ENCODE results near the gene CASP14. TPM values are rescaled to one million over a fixed set of nuclear protein-coding genes. Genes with fewer than 3 reads are reported as not detected.

Gene CASP14
- total RNA-seq, 2 experiments from 2014 or later, result not detected

GRCh38 chr19:15042826-15043225, 6.5 kb upstream of the CASP14 start:
- TF ChIP-seq CTCF (IDR thresholded peaks at IDR 0.05), result no peak
- ChIA-PET POLR2A (no interaction called here), CTCF (no interaction called here)
- no peaks in the 10 kb centered on the region for H3K36me3 ChIP-seq (ENCODE audit: insufficient read depth, low read length)
- peaks cover 38% of the 10 kb centered on the region for H3K27me3 Mint-ChIP-seq
- no peaks in the 10 kb centered on the region for H3K9me3 Mint-ChIP-seq
- H3K4me1 ChIP-seq (ENCODE audit: insufficient read depth, low read length), result no peaks in the 10 kb centered on the region
- H3K27me3 ChIP-seq (ENCODE audit: control insufficient read depth in 1 of 2, insufficient read depth in 2 of 2, low read length in 2 of 2), result peaks cover 15 to 31% of the 10 kb centered on the region in 2 experiments
- H3K9me3 ChIP-seq (ENCODE audit: control insufficient read depth in 1 of 2, insufficient read depth in 1 of 2, low read length in 2 of 2), result no peaks in the 10 kb centered on the region
- DNase-seq (peak in 1 of 14 experiments; percentile 3), ATAC-seq (ENCODE audit: poor library complexity) (no peak)
- H3K4me3 Mint-ChIP-seq, result no peak overlapping the region
- H3K27ac Mint-ChIP-seq, result no peak overlapping the region
- H3K27ac ChIP-seq (ENCODE audit: low read depth in 1 of 2, low read length in 2 of 2), result no peak overlapping the region
- H3K4me3 ChIP-seq (ENCODE audit: low read length), result no peak overlapping the region
- H3K36me3 Mint-ChIP-seq (ENCODE audit: low read depth), result no peaks in the 10 kb centered on the region
- intact Hi-C loops (cut with DNase I, micrococcal nuclease), result no loop called here
- no peaks in the 10 kb centered on the region for H3K4me1 Mint-ChIP-seq (ENCODE audit: low read depth)

GRCh38 chr19:15045506-15045905, 3.8 kb upstream of the CASP14 start:
- ChIA-PET CTCF (no interaction called here), POLR2A (no interaction called here)
- no peaks in the 10 kb centered on the region for H3K36me3 ChIP-seq (ENCODE audit: insufficient read depth, low read length)
- Mint-ChIP-seq H3K9me3 (no peaks in the 10 kb centered on the region), H3K4me3 (no peak overlapping the region), H3K4me1 (ENCODE audit: low read depth) (no peaks in the 10 kb centered on the region), H3K27me3 (peaks cover 59% of the 10 kb centered on the region), H3K27ac (no peak overlapping the region), H3K36me3 (ENCODE audit: low read depth) (no peaks in the 10 kb centered on the region)
- H3K4me1 ChIP-seq (ENCODE audit: insufficient read depth, low read length), result no peaks in the 10 kb centered on the region
- no peak for DNase-seq
- H3K27ac ChIP-seq (ENCODE audit: low read depth in 1 of 2, low read length in 2 of 2), result no peak overlapping the region
- no peak overlapping the region for H3K4me3 ChIP-seq (ENCODE audit: low read length)
- H3K9me3 ChIP-seq (ENCODE audit: control insufficient read depth in 1 of 2, insufficient read depth in 1 of 2, low read length in 2 of 2), result no peaks in the 10 kb centered on the region
- ATAC-seq (ENCODE audit: poor library complexity), result no peak
- intact Hi-C loops (cut with DNase I, micrococcal nuclease), result no loop called here
- no peak for TF ChIP-seq CTCF (IDR thresholded peaks at IDR 0.05)
- peaks cover 10 to 28% of the 10 kb centered on the region in 2 experiments for H3K27me3 ChIP-seq (ENCODE audit: control insufficient read depth in 1 of 2, insufficient read depth in 2 of 2, low read length in 2 of 2)

GRCh38 chr19:15047680-15048079, 1.6 kb upstream of the CASP14 start:
- DNase-seq, result no peak
- Histone ChIP-seq H3K4me3 (ENCODE audit: low read length) (no peak overlapping the region), H3K4me1 (ENCODE audit: insufficient read depth, low read length) (no peaks in the 10 kb centered on the region), H3K27ac (ENCODE audit: low read depth in 1 of 2, low read length in 2 of 2) (no peak overlapping the region), H3K36me3 (ENCODE audit: insufficient read depth, low read length) (no peaks in the 10 kb centered on the region), H3K27me3 (ENCODE audit: control insufficient read depth in 1 of 2, insufficient read depth in 2 of 2, low read length in 2 of 2) (peaks cover 9 to 23% of the 10 kb centered on the region in 2 experiments), H3K9me3 (ENCODE audit: control insufficient read depth in 1 of 2, insufficient read depth in 1 of 2, low read length in 2 of 2) (no peaks in the 10 kb centered on the region)
- Mint-ChIP-seq H3K36me3 (ENCODE audit: low read depth) (no peaks in the 10 kb centered on the region), H3K4me3 (no peak overlapping the region), H3K9me3 (no peaks in the 10 kb centered on the region), H3K27ac (no peak overlapping the region), H3K27me3 (peaks cover 77% of the 10 kb centered on the region), H3K4me1 (ENCODE audit: low read depth) (no peaks in the 10 kb centered on the region)
- CTCF ChIA-PET, result no interaction called here
- POLR2A ChIA-PET, result no interaction called here
- ATAC-seq (ENCODE audit: poor library complexity), result no peak
- intact Hi-C loops (cut with DNase I, micrococcal nuclease), result no loop called here
- no peak for TF ChIP-seq CTCF (IDR thresholded peaks at IDR 0.05)

All from CD4-positive, alpha-beta T cell (primary cell).